ENCODE measurements around the gene SLF2.
A peak's percentile ranks its signal among the peaks of the same experiment; 100 is the strongest.

The SLF2 gene

GRCh38 chr10:100912605-100913469 lies at the start of gene SLF2:
SLF2 (plus strand) TSS chr10:100912963; CDS start chr10:100913111, 148 bp downstream.
- peak; percentile 99 for DNase-seq

- DNase-seq = no peak
These were observed 49.3 kb upstream of the SLF2 start for GRCh38 chr10:100863433-100863832.

- DNase-seq = no peak
These were observed 48.5 kb upstream of the SLF2 start for GRCh38 chr10:100864036-100864885.

GRCh38 chr10:100864978-100865377 lies 47.8 kb upstream of the SLF2 start:
- DNase-seq = peak; percentile 12

GRCh38 chr10:100866010-100866409 lies 46.8 kb upstream of the SLF2 start:
- no peak for DNase-seq

GRCh38 chr10:100866575-100867098 lies 46.1 kb upstream of the SLF2 start:
- no peak for DNase-seq

GRCh38 chr10:100867261-100867963 lies 45.4 kb upstream of the SLF2 start:
- DNase-seq = no peak

- DNase-seq = no peak
These were observed 44.4 kb upstream of the SLF2 start for GRCh38 chr10:100868382-100868781.

GRCh38 chr10:100869399-100869798 lies 43.4 kb upstream of the SLF2 start:
- no peak for DNase-seq

GRCh38 chr10:100872034-100872791 lies 40.5 kb upstream of the SLF2 start:
- peak; percentile 50 for DNase-seq

- no peak for DNase-seq
These were observed 39.5 kb upstream of the SLF2 start for GRCh38 chr10:100873146-100873826.

GRCh38 chr10:100873827-100874326 lies 38.9 kb upstream of the SLF2 start:
- DNase-seq = no peak

GRCh38 chr10:100874702-100875483 lies 37.9 kb upstream of the SLF2 start:
- no peak for DNase-seq

- DNase-seq = no peak
These were observed 37.1 kb upstream of the SLF2 start for GRCh38 chr10:100875484-100876166.

GRCh38 chr10:100876585-100877460 lies 35.9 kb upstream of the SLF2 start:
- no peak for DNase-seq

- DNase-seq = no peak
These were observed 35.3 kb upstream of the SLF2 start for GRCh38 chr10:100877461-100877850.

- peak; percentile 66 for DNase-seq
These were observed 34.4 kb upstream of the SLF2 start for GRCh38 chr10:100878291-100878910.

GRCh38 chr10:100879741-100880360 lies 32.9 kb upstream of the SLF2 start:
- no peak for DNase-seq
